Measurements from ENCODE around the gene ZSCAN18.
"Not testable (repeated sequence)": the region's sequence is repeated elsewhere in the genome, so short reads cannot be mapped to it uniquely, and the experiment has no call there.

- not testable (repeated sequence) for TF ChIP-seq CTCF (IDR thresholded peaks at IDR 0.05; ENCODE audit: low read length); EZH2 (IDR thresholded peaks at IDR 0.05; ENCODE audit: borderline replicate concordance, low read length)
Observed at GRCh38 chr19:58147475-58147874, 49.4 kb upstream of the ZSCAN18 start.

All from OCI-LY1 (cell line).